HepG2 (cell line): ENCODE measurements around the gene PVALB. TPM values are rescaled to one million over a fixed set of nuclear protein-coding genes. Genes with fewer than 3 reads are reported as not detected.

Experiments used
- ATAC-seq: fragments of 200-7000 bp; cut with Tn5 transposase; 3 replicates; pipeline ENCODE4 v1.9.1; 2020; ENCODE audit warnings: mild to moderate bottlenecking, moderate library complexity
- BruUV-seq: library from RNA; stranded (reverse); fragments of 400-500 nt; replicated peaks from 2 replicates; lab custom pipeline; 2021; lab: Mats Ljungman, UMichigan
- CTCF ChIA-PET: fragments of 300-600 bp; formaldehyde crosslinking; extraction: SDS; loops from one replicate; lab custom pipeline; 2021; ENCODE audit warnings: low total read pairs, inconsistent platforms, low intra/inter-chr PET ratio; lab: Yijun Ruan, JAX
- POLR2A ChIA-PET: fragments of 350-600 bp; sonication (Branson Sonifier 250); formaldehyde crosslinking; loops from one replicate; lab custom pipeline; 2020; ENCODE audit warnings: antibody characterized with exemption, inconsistent platforms; lab: Yijun Ruan, JAX
- DNase-seq: peaks from one replicate; pipeline ENCODE4 v3.0.0-alpha.2; 2015; ENCODE audit warnings: low spot score
- FAIRE-seq: peaks from 3 replicates; lab custom pipeline; 2011; peaks lifted over from hg19 to GRCh38; lab: Jason Lieb, UNC
- H2AFZ ChIP-seq: one replicate; pipeline ENCODE4 v1.6.1; 2011; ENCODE audit warnings: low read length, inconsistent platforms
- H3K27ac ChIP-seq: fragments of 300-600 bp; 3 replicates; pipeline ENCODE4 v1.8.0; 2011; ENCODE audit warnings: mixed run types, mild to moderate bottlenecking, mixed read lengths, low read length, inconsistent platforms; ENCODE audit not compliant: insufficient read depth; ENCODE audit errors: extremely low read length
- H3K27me3 ChIP-seq, 2 experiments: fragments of 200-600 bp in 1 of 2; 2 replicates in 1 of 2; 3 replicates in 1 of 2; pipeline versions ENCODE4 v1.6.0 to v1.8.0; 2011; ENCODE audit warnings: low read length in 2 of 2, mild to moderate bottlenecking in 2 of 2, moderate library complexity in 2 of 2, inconsistent platforms in 1 of 2; ENCODE audit not compliant: insufficient read depth in 2 of 2, control insufficient read depth in 1 of 2
- H3K36me3 ChIP-seq, 2 experiments: fragments of 200-600 bp in 1 of 2; replicated peaks in 1 of 2; 2 replicates in 1 of 2; 3 replicates in 1 of 2; pipeline versions ENCODE4 v1.5.1 to v1.8.0; 2011; ENCODE audit warnings: low read length in 2 of 2, inconsistent platforms in 1 of 2; ENCODE audit not compliant: insufficient read depth in 2 of 2, control insufficient read depth in 1 of 2
- H3K4me1 ChIP-seq: 2 replicates; pipeline ENCODE4 v1.5.1; 2012; ENCODE audit warnings: low read length, inconsistent platforms; ENCODE audit not compliant: insufficient read depth
- H3K4me2 ChIP-seq: 2 replicates; pipeline ENCODE4 v1.6.0; 2011; ENCODE audit warnings: low read depth, low read length, inconsistent platforms
- H3K4me3 ChIP-seq, 3 experiments: fragments of 200-600 bp in 1 of 3; sonication (generic), shearing (Covaris generic) in 1 of 3; replicated peaks in 1 of 3; 2 replicates each; pipeline ENCODE4 v1.5.1; 2011 to 2016; ENCODE audit warnings: low read length in 3 of 3, inconsistent platforms in 2 of 3, low read depth in 2 of 3, mild to moderate bottlenecking in 2 of 3, control low read depth in 1 of 3, mixed read lengths in 1 of 3; ENCODE audit not compliant: insufficient read depth in 1 of 3
- H3K79me2 ChIP-seq: one replicate; pipeline ENCODE4 v1.6.1; 2011; ENCODE audit warnings: low read length, inconsistent platforms; ENCODE audit not compliant: insufficient read depth
- H3K9ac ChIP-seq: 2 replicates; pipeline ENCODE4 v1.6.0; 2011; ENCODE audit warnings: mild to moderate bottlenecking, low read depth, low read length, inconsistent platforms; ENCODE audit not compliant: insufficient read depth
- H3K9me3 ChIP-seq: 2 replicates; pipeline ENCODE4 v1.5.1; 2012; ENCODE audit warnings: mild to moderate bottlenecking, low read length
- H4K20me1 ChIP-seq: 2 replicates; pipeline ENCODE4 v1.6.0; 2011; ENCODE audit warnings: inconsistent platforms, mild to moderate bottlenecking, low read length, moderate library complexity; ENCODE audit not compliant: insufficient read depth
- DMTF1 ChIP-seq: sonication (generic); formaldehyde crosslinking; IDR thresholded peaks from 2 replicates; pipeline ENCODE4 v1.4.0; 2020; ENCODE audit warnings: mild to moderate bottlenecking, missing genetic modification reagents
- ERF ChIP-seq: IDR thresholded peaks from 2 replicates; pipeline ENCODE4 v1.6.1; 2018; ENCODE audit warnings: missing biosample characterization, missing genetic modification reagents
- HNRNPH1 ChIP-seq: fragments of 200-400 bp; formaldehyde crosslinking; optimal IDR thresholded peaks from 2 replicates; pipeline ENCODE3; 2017; ENCODE audit warnings: mild to moderate bottlenecking, low read depth, low read length
- MED8 ChIP-seq: sonication (generic); formaldehyde crosslinking; IDR thresholded peaks from 2 replicates; pipeline ENCODE4 v1.8.1; 2023; ENCODE audit warnings: mild to moderate bottlenecking, missing genetic modification reagents; ENCODE audit not compliant: insufficient replicate concordance
- REXO4 ChIP-seq: sonication (generic); formaldehyde crosslinking; IDR thresholded peaks from 2 replicates; pipeline ENCODE4 v1.8.0; 2022; ENCODE audit warnings: missing genetic modification reagents, mild to moderate bottlenecking, borderline replicate concordance
- ZBTB26 ChIP-seq: IDR thresholded peaks from 2 replicates; pipeline ENCODE4 v1.6.1; 2016; ENCODE audit warnings: missing compliant biosample characterization, missing genetic modification reagents, borderline replicate concordance
- ZNF343 ChIP-seq: sonication (generic); formaldehyde crosslinking; IDR thresholded peaks from 2 replicates; pipeline ENCODE4 v1.4.0; 2020; ENCODE audit warnings: mild to moderate bottlenecking, missing genetic modification reagents
- ZNF720 ChIP-seq: sonication (generic); formaldehyde crosslinking; IDR thresholded peaks from 2 replicates; pipeline ENCODE4 v1.4.0; 2020; ENCODE audit warnings: missing genetic modification reagents
- WGBS: methylation state at CpG from one replicate; pipeline ENCODE4 v1.1.6; 2017; ENCODE audit warnings: low lambda C conversion rate; 5-methylcytosine and 5-hydroxymethylcytosine counted together
- in situ Hi-C: cut with HindIII; loops from 2 replicates; pipeline ENCODE4 v1.10.0; 2017; ENCODE audit warnings: low pct_unique_long_range_greater_than_20kb; ENCODE audit not compliant: extremely low pct_ligation_motif_present
- intact Hi-C: fragments of 100-400 bp; cut with micrococcal nuclease; formaldehyde crosslinking; loops from one replicate; pipeline ENCODE4 v1.10.0; 2022; ENCODE audit not compliant: unreplicated experiment
- polyA plus RNA-seq, 8 experiments: library from polyadenylated mRNA; depleted of rRNA in 3 of 8; stranded (reverse) in 7 of 8; unstranded in 1 of 8; fragments of >200 nt; fragmentation: Illumina TruSeq in 4 of 8; extraction: Trizol in 4 of 8; gene quantifications; 2 replicates each; pipeline versions ENCODE4 v1.2.1 to v1.2.3, GENCODE V29; 2011 to 2016; ENCODE audit warnings: low read depth in 4 of 8, missing spikeins in 1 of 8, mixed read lengths in 1 of 8; ENCODE audit not compliant: insufficient read depth in 1 of 8
- total RNA-seq, 5 experiments: library from RNA; depleted of rRNA; stranded (reverse); fragments of >200 nt; fragmentation: Illumina TruSeq; extraction: Trizol; gene quantifications; 2 replicates each; pipeline ENCODE4 v1.2.3, GENCODE V29; 2016; ENCODE audit warnings: low read depth in 1 of 5

PVALB gene
- total and polyA plus RNA-seq, 2 of the 13 experiments (the other 11 are each of a cell fraction or from before 2014, with no cell fraction given), result not detected

- no peak for TF ChIP-seq REXO4 (CRISPR knock-in tag)
- TF ChIP-seq ZBTB26, result no peak
- TF ChIP-seq HNRNPH1, result no peak
- no peak for TF ChIP-seq ZNF343 (CRISPR knock-in tag)
- no peak for TF ChIP-seq MED8 (CRISPR knock-in tag)
- no peak for TF ChIP-seq ERF (CRISPR knock-in tag)
- no peak for TF ChIP-seq ZNF720 (CRISPR knock-in tag)
- no peak for TF ChIP-seq DMTF1 (CRISPR knock-in tag)
- Histone ChIP-seq H3K9ac (no peak overlapping the region), H2AFZ (no peak overlapping the region), H3K4me1 (peaks cover 5% of the 10 kb centered on the region; the same call in 1 of the 2 replicates), H3K36me3 (no peaks in the 10 kb centered on the region), H3K79me2 (no peaks in the 10 kb centered on the region), H3K9me3 (no peaks in the 10 kb centered on the region), H4K20me1 (no peaks in the 10 kb centered on the region), H3K4me3 (no peak overlapping the region), H3K4me2 (no peak overlapping the region), H3K27me3 (peaks cover 0 to 17% of the 10 kb centered on the region in 2 experiments; a peak in 2 of 5 replicates), H3K27ac (no peak overlapping the region)
- intact Hi-C loops, result no loop called here
- ChIA-PET POLR2A (no interaction called here), CTCF (interaction anchor here (2.5 to 3.6 kb wide), 2 partner anchors 76 to 312 kb away, joined by 23 to 67 read pairs; no protein-coding TSS in a partner anchor)
- in situ Hi-C loops, result loop anchor here (5.0 to 10.0 kb wide), 3 partner anchors 76 to 311 kb away; no protein-coding TSS in a partner anchor
- ATAC-seq, result no peak
- no peak for DNase-seq
- WGBS, result 2% methylated on average over 9 of the region's 9 CpGs
- BruUV-seq, result no TSS peak
- no peak for FAIRE-seq
These were observed 41.3 kb upstream of the PVALB start for GRCh38 chr22:36858156-36858555.
